GM18507 (cell line): Measurements from ENCODE around the gene FFAR1.

Experiments used
- DNase-seq: peaks from one replicate; pipeline ENCODE4 v3.0.0; 2011; ENCODE audit warnings: low read depth; ENCODE audit not compliant: insufficient read length; ENCODE audit errors: extremely low spot score
- FAIRE-seq: peaks from 2 replicates; lab custom pipeline; 2011; peaks lifted over from hg19 to GRCh38; lab: Jason Lieb, UNC

The FFAR1 gene

DNA sequence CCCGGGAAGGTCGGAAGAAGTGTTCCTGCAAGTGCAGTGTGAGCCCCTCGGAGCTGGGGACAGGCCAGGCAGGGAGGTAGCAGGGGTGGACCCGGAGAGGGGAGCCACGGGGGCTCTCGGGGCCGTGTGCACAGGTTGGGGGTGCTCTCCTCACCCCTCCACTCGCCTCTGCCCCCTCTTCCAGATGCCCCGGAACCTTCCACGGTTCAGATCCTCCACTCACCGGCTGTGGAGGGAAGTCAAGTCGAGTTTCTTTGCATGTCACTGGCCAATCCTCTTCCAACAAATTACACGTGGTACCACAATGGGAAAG, 9.8 kb upstream of the FFAR1 start:
- DNase-seq (no peak), FAIRE-seq (no peak)

DNA sequence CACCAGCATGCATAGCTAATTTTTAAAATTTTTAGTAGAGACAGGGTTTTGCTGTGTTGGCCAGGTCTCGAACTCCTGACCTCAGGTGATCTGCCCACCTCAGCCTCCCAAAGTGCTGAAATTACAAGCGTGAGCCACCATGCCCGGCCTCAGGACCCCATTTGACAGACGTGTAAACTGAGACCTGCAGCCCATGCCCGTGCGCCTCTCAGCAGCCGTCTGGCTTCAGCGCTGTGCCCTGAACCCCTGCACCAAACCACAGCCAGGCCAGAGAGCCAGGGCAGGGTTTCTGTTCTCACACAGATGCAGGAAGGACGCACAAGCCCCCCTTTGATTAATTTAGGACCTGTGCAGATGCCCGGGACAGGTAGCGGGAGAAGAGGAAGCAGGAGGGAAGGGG, 7.3 kb upstream of the FFAR1 start:
- DNase-seq (no peak), FAIRE-seq (no peak)

GRCh38 chr19:35341006-35341405, 6.7 kb upstream of the FFAR1 start:
- DNase-seq, result no peak
- FAIRE-seq, result no peak

GRCh38 chr19:35341565-35342225, 6.0 kb upstream of the FFAR1 start:
- FAIRE-seq (no peak), DNase-seq (no peak)

DNA sequence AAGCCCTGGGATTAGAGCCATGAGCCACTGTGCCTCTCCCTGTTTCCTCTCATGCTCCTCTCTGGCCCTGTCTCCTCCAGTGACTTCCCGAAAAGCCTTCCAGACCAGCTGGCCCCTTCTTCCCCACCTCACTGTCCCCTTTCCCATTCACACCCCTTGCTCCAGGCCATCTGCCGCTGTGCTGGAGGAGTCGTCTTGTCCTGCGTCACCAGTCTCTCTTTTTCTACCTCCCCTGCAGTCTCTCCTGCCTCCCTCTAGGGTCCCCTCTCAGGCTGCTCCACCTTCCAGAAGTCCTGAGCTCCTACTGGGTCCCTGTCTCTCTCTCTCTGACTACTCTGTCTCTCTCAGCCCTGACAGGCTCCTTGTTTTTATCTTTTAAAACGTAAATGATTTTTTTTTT, 5.3 kb upstream of the FFAR1 start:
- DNase-seq (no peak), FAIRE-seq (no peak)

GRCh38 chr19:35344511-35345031, 3.1 kb upstream of the FFAR1 start:
- FAIRE-seq (no peak), DNase-seq (no peak)

DNA sequence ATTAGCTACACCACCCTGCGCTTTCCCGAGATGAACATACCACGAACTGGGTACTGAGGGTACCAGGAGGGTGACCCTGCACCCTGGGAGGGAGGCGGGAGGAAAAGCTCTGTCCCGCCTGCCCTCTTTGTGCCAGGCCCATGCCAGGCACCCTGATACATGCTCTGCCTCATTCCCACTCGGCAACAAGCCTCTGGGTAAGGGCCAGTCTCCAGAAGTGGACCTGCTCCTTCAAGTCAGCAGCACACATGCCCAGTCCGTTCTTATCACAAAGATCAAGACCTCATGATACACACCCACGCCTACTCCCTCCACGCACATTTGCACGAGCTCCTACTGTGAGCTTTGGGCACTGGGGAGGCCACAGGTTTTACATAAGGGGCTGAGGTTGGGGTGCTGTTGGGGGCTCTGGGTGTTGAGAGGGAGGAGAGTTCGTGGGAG, 2.0 kb upstream of the FFAR1 start:
- no peak for FAIRE-seq
- no peak for DNase-seq

GRCh38 chr19:35346193-35347052, 1.3 kb upstream of the FFAR1 start:
- peak; percentile 88 for FAIRE-seq

DNA sequence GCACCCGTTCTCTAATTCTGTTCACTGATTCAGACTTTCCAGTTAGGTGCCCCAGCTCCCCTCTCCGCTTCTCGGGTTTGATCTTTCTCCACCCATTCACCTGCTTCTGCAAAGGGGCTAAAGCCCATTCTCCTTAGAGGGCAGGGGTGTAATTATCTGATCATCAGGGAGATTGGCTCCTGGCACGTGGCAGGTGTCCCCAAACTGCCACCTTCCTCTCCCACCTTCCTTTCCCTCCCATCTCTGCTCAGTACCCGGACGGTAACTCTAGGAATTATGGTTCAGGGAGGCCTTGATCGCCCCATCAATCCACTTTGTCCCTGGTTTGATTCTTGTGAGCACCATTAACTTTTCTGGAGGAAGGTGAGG, 212 bp downstream of the FFAR1 start:
- no peak for DNase-seq
- no peak for FAIRE-seq

More at GRCh38 chr19:35346193-35347052, 1.3 kb upstream of the FFAR1 start:
- no peak for DNase-seq

DNA sequence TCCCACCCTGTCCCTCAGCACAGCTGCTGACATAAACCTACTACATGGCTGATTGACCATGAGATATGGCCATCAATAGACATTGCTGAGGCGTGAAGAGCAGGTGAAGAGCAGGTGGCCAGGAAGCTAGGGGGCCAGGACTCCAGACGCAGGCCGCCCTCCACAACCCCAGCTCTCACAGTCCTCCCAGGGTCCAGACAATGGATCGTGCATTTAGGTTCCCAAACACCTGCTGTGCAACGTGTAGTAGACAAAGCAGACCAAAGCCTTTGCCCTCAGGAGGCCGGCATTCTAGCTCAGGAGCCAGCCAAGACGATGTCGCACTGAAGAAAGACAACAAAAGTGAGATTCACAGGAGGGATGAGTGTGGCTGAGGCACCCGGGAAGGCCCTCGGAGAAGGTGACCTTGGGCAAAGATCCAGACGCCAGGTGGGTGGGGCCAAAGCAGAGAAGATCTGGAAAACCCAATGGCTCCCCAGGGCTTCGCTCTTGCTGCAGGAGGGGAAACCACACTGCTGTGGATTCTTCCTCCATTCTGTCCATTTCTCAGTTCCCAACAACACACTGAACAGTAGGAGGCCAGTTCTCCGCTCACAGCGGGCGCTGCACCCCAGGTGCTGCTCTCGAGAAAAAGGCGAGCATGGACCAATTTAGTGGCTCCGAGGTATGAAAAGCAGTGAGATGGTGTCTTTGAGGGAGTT, 1.4 kb downstream of the FFAR1 start:
- no peak for DNase-seq
- FAIRE-seq, result peak; percentile 64

- peak; percentile 50 for FAIRE-seq
- no peak for DNase-seq
These were observed 2.2 kb downstream of the FFAR1 start for GRCh38 chr19:35349614-35350521.

DNA sequence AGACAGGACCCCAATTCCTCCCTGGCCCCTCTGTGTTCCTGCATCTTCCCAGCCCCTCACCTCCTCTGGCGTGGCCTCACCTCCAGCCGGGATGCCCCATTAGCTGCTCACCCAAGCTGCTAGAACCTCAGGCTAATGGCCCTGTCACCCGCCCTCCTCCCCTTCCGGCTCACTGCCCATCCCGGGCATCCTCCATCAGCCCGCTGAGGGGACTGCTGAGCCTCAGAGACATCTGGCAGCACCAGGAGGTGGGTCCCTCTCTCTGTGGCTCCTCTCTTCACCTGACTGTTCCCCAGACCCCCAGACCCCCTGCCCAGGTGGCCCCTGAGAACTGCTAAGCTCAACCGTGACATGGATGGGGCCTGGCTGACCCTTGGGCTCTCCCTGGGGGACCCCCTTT, 2.9 kb downstream of the FFAR1 start:
- FAIRE-seq, result no peak
- no peak for DNase-seq

DNA sequence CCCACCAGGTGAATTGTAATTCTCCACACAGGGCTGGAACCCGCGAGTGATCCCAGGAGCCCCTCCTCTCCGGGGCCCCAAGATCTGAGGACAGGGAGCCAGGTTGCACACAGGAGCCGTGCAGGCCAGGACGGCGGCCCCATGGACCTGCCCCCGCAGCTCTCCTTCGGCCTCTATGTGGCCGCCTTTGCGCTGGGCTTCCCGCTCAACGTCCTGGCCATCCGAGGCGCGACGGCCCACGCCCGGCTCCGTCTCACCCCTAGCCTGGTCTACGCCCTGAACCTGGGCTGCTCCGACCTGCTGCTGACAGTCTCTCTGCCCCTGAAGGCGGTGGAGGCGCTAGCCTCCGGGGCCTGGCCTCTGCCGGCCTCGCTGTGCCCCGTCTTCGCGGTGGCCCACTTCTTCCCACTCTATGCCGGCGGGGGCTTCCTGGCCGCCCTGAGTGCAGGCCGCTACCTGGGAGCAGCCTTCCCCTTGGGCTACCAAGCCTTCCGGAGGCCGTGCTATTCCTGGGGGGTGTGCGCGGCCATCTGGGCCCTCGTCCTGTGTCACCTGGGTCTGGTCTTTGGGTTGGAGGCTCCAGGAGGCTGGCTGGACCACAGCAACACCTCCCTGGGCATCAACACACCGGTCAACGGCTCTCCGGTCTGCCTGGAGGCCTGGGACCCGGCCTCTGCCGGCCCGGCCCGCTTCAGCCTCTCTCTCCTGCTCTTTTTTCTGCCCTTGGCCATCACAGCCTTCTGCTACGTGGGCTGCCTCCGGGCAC, 3.9 kb downstream of the FFAR1 start:
- no peak for DNase-seq
- no peak for FAIRE-seq

- DNase-seq (no peak), FAIRE-seq (no peak)
These were observed 4.4 kb downstream of the FFAR1 start for GRCh38 chr19:35352177-35352447.

DNA sequence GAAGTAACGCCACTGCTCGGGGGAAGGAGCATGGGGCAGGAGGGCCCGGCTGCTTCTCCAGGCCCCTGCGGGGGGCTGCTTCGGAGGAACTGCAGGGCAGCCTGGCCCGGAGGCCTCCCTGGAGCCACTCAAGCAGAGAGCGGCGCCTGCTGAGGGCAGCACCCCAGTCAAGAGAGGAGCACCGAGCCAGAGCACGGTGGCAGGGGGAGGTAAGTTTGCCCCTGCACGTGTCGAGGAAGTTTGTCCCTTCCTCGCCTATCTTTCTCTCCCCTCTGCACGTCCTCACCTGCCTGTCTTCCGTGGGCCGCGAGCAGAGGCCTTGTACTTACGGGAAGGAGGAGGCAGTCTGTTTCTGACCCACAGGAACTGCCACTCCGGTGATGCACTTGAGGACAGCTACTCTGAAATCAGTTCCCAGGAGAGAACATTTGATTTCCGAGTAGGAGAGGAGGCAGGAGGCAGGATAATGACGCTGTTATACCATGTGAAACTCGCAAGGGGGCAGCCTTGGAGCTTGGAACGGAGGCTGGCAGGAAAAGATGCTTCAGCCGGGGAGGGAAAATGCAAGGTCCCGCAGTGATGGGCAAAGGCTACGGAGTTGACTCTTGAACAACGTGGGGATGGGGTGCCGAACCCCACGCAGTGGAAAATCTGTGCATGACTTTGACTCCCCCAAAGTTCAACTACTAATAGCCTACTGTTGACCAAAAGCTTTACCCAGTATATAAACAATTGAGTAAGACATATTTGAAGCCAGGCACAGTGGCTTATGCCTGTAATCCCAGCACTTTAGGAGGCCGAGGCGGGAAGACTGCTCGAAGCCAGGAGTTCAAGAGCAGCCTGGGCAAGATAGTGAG, 5.0 kb downstream of the FFAR1 start:
- peak; percentile 94 for FAIRE-seq
- no peak for DNase-seq

DNA sequence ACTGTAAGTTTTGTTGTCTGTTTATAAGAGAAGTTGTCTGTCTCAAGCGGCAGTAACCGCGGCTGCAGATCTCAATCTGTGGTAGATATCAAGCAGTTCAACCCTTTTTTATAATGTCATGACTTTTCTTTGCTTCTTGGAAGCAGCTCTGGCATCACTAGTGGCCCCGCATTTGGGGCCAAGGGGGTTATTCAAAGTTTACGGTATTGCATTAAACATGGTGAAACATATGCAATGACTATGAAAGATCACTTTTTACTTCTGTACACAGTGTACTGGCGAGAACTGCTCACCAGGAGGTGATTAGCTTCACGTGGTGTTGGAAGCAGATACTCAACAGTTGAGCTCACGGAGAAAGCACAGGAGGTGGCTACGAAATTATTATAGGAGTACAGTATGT, 5.9 kb downstream of the FFAR1 start:
- FAIRE-seq, result no peak
- DNase-seq, result no peak

- DNase-seq, result no peak
- FAIRE-seq, result no peak
These were observed 7.2 kb downstream of the FFAR1 start for GRCh38 chr19:35354898-35355297.

GRCh38 chr19:35355791-35356460, 8.2 kb downstream of the FFAR1 start:
- FAIRE-seq (no peak), DNase-seq (no peak)
